ENCODE results near the gene MACROD2. TPM values are rescaled to one million over a fixed set of nuclear protein-coding genes. Genes with fewer than 3 reads are reported as not detected.

Gene MACROD2
- total and polyA plus RNA-seq, 2 experiments from 2014 or later, result 2.8 to 4.3 TPM

DNA sequence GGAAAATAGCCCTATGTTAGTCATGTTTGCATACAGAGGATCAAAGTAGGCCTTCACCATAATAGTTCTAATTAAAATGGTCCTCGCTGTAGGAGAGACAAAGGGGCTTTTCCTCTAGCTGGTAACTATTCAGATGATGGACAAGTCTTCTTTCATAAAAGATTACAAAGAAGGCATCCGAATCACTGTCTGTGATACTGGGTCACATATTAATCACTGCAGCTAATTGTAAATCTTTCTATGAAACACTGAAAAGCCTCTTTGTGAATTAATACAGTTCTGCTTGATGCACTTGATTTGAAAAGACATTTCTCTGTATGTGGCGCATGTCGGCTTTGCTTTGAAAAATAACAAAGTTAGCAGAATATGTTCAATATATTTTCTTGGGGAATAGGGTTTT is 2057.1 kb downstream of the MACROD2 start:
- Histone ChIP-seq H3K4me3 (no peak overlapping the region), H3K4me2 (no peak overlapping the region), H3K9me2 (ENCODE audit: insufficient read depth) (peaks cover 3% of the 10 kb centered on the region), H3F3A (replicated peaks; ENCODE audit: low read depth) (no peaks in the 10 kb centered on the region), H3K27me3 (ENCODE audit: insufficient read depth) (no peaks in the 10 kb centered on the region), H3K36me3 (ENCODE audit: insufficient read depth) (no peaks in the 10 kb centered on the region), H3K4me1 (ENCODE audit: insufficient read depth) (peaks cover 4% of the 10 kb centered on the region; the same call in 1 of the 2 replicates), H4K20me1 (replicated peaks; ENCODE audit: insufficient read depth) (no peaks in the 10 kb centered on the region), H2AFZ (no peak overlapping the region), H3K27ac (ENCODE audit: low read depth) (no peak overlapping the region), H3K79me2 (replicated peaks; ENCODE audit: insufficient read depth) (no peaks in the 10 kb centered on the region)
- H3K27me3 Mint-ChIP-seq (ENCODE audit: insufficient read depth, low read depth, poor library complexity), result no peaks in the 10 kb centered on the region
- H3K4me3 Mint-ChIP-seq, result no peak overlapping the region
- H3K9me3 Mint-ChIP-seq, result no peaks in the 10 kb centered on the region
- TF ChIP-seq, protein P1, sequence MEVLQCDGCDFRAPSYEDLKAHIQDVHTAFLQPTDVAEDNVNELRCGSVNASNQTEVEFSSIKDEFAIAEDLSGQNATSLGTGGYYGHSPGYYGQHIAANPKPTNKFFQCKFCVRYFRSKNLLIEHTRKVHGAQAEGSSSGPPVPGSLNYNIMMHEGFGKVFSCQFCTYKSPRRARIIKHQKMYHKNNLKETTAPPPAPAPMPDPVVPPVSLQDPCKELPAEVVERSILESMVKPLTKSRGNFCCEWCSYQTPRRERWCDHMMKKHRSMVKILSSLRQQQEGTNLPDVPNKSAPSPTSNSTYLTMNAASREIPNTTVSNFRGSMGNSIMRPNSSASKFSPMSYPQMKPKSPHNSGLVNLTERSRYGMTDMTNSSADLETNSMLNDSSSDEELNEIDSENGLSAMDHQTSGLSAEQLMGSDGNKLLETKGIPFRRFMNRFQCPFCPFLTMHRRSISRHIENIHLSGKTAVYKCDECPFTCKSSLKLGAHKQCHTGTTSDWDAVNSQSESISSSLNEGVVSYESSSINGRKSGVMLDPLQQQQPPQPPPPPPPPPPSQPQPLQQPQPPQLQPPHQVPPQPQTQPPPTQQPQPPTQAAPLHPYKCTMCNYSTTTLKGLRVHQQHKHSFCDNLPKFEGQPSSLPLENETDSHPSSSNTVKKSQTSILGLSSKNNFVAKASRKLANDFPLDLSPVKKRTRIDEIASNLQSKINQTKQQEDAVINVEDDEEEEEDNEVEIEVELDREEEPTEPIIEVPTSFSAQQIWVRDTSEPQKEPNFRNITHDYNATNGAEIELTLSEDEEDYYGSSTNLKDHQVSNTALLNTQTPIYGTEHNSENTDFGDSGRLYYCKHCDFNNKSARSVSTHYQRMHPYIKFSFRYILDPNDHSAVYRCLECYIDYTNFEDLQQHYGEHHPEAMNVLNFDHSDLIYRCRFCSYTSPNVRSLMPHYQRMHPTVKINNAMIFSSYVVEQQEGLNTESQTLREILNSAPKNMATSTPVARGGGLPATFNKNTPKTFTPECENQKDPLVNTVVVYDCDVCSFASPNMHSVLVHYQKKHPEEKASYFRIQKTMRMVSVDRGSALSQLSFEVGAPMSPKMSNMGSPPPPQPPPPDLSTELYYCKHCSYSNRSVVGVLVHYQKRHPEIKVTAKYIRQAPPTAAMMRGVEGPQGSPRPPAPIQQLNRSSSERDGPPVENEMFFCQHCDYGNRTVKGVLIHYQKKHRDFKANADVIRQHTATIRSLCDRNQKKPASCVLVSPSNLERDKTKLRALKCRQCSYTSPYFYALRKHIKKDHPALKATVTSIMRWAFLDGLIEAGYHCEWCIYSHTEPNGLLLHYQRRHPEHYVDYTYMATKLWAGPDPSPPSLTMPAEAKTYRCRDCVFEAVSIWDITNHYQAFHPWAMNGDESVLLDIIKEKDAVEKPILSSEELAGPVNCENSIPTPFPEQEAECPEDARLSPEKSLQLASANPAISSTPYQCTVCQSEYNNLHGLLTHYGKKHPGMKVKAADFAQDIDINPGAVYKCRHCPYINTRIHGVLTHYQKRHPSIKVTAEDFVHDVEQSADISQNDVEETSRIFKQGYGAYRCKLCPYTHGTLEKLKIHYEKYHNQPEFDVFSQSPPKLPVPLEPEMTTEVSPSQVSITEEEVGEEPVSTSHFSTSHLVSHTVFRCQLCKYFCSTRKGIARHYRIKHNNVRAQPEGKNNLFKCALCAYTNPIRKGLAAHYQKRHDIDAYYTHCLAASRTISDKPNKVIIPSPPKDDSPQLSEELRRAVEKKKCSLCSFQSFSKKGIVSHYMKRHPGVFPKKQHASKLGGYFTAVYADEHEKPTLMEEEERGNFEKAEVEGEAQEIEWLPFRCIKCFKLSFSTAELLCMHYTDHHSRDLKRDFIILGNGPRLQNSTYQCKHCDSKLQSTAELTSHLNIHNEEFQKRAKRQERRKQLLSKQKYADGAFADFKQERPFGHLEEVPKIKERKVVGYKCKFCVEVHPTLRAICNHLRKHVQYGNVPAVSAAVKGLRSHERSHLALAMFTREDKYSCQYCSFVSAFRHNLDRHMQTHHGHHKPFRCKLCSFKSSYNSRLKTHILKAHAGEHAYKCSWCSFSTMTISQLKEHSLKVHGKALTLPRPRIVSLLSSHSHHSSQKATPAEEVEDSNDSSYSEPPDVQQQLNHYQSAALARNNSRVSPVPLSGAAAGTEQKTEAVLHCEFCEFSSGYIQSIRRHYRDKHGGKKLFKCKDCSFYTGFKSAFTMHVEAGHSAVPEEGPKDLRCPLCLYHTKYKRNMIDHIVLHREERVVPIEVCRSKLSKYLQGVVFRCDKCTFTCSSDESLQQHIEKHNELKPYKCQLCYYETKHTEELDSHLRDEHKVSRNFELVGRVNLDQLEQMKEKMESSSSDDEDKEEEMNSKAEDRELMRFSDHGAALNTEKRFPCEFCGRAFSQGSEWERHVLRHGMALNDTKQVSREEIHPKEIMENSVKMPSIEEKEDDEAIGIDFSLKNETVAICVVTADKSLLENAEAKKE (CRISPR knock-in tag; IDR thresholded peaks at IDR 0.05), result no peak
- TF ChIP-seq POLR2AphosphoS5 (IDR thresholded peaks at IDR 0.05; ENCODE audit: low read depth), result no peak
- TF ChIP-seq, protein P2, sequence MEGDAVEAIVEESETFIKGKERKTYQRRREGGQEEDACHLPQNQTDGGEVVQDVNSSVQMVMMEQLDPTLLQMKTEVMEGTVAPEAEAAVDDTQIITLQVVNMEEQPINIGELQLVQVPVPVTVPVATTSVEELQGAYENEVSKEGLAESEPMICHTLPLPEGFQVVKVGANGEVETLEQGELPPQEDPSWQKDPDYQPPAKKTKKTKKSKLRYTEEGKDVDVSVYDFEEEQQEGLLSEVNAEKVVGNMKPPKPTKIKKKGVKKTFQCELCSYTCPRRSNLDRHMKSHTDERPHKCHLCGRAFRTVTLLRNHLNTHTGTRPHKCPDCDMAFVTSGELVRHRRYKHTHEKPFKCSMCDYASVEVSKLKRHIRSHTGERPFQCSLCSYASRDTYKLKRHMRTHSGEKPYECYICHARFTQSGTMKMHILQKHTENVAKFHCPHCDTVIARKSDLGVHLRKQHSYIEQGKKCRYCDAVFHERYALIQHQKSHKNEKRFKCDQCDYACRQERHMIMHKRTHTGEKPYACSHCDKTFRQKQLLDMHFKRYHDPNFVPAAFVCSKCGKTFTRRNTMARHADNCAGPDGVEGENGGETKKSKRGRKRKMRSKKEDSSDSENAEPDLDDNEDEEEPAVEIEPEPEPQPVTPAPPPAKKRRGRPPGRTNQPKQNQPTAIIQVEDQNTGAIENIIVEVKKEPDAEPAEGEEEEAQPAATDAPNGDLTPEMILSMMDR (conservative IDR thresholded peaks at IDR 0.05; ENCODE audit: low read depth in 2 of 2), result no peak
- TF ChIP-seq JUNB (IDR thresholded peaks at IDR 0.05; ENCODE audit: unreplicated experiment), result no peak
- no peak for TF ChIP-seq EZH2phosphoT487 (IDR thresholded peaks at IDR 0.05; ENCODE audit: unreplicated experiment)
- TF ChIP-seq ETS1 (IDR thresholded peaks at IDR 0.05), result no peak
- H3K4me1 Mint-ChIP-seq, result peaks cover 10% of the 10 kb centered on the region; the same call in 2 of the 3 replicates
- no peak overlapping the region for H3K27ac Mint-ChIP-seq
- no peak for ATAC-seq
- H3K36me3 Mint-ChIP-seq (ENCODE audit: low read depth), result no peaks in the 10 kb centered on the region
- DNase-seq (ENCODE audit: low spot score), result no peak

Data from GM23338 (cell line).